Measurements from ENCODE around the gene DBN1.
A peak's percentile ranks its signal among the peaks of the same experiment; 100 is the strongest.
"Not testable (repeated sequence)": the region's sequence is repeated elsewhere in the genome, so short reads cannot be mapped to it uniquely, and the experiment has no call there.

The DBN1 gene

GRCh38 chr5:177490992-177491391 is 17.6 kb upstream of the DBN1 start:
- DNase-seq (ENCODE audit: low read depth): no peak

- DNase-seq (ENCODE audit: low read depth): no peak
Observed at GRCh38 chr5:177490311-177490991, 17.0 kb upstream of the DBN1 start.

- peak; percentile 30 for DNase-seq (ENCODE audit: low read depth)
Observed at GRCh38 chr5:177489119-177489716, 15.8 kb upstream of the DBN1 start.

GRCh38 chr5:177487975-177488374 is 14.5 kb upstream of the DBN1 start:
- peak; percentile 19 for DNase-seq (ENCODE audit: low read depth)

GRCh38 chr5:177487144-177487543 is 13.7 kb upstream of the DBN1 start:
- no peak for DNase-seq (ENCODE audit: low read depth)

GRCh38 chr5:177486256-177486655 is 12.8 kb upstream of the DBN1 start:
- DNase-seq (ENCODE audit: low read depth): no peak

GRCh38 chr5:177485753-177486152 is 12.3 kb upstream of the DBN1 start:
- not testable (repeated sequence) for DNase-seq (ENCODE audit: low read depth)

GRCh38 chr5:177484902-177485549 is 11.6 kb upstream of the DBN1 start:
- DNase-seq (ENCODE audit: low read depth): peak; percentile 32

- peak; percentile 45 for DNase-seq (ENCODE audit: low read depth)
Observed at GRCh38 chr5:177483994-177484901, 10.8 kb upstream of the DBN1 start.

- no peak for DNase-seq (ENCODE audit: low read depth)
Observed at GRCh38 chr5:177483042-177483441, 9.6 kb upstream of the DBN1 start.

GRCh38 chr5:177482359-177482795 is 8.9 kb upstream of the DBN1 start:
- peak; percentile 47 for DNase-seq (ENCODE audit: low read depth)

- peak; percentile 62 for DNase-seq (ENCODE audit: low read depth)
Observed at GRCh38 chr5:177479774-177480173, 6.3 kb upstream of the DBN1 start.

- peak; percentile 69 for DNase-seq (ENCODE audit: low read depth)
Observed at GRCh38 chr5:177478711-177479646, 5.5 kb upstream of the DBN1 start.

- peak; percentile 59 for DNase-seq (ENCODE audit: low read depth)
Observed at GRCh38 chr5:177477701-177478477, 4.5 kb upstream of the DBN1 start.

GRCh38 chr5:177476531-177477233 is 3.2 kb upstream of the DBN1 start:
- DNase-seq (ENCODE audit: low read depth): peak; percentile 85

- peak; percentile 55 for DNase-seq (ENCODE audit: low read depth)
Observed at GRCh38 chr5:177475563-177476427, 2.4 kb upstream of the DBN1 start.

- DNase-seq (ENCODE audit: low read depth): peak; percentile 60
Observed at GRCh38 chr5:177474846-177475562, 1.6 kb upstream of the DBN1 start.

GRCh38 chr5:177474002-177474476 is 605 bp upstream of the DBN1 start:
- peak; percentile 53 for DNase-seq (ENCODE audit: low read depth)
